GM23338 (cell line): Measurements from ENCODE around the gene HDAC8. TPM values are rescaled to one million over a fixed set of nuclear protein-coding genes. Genes with fewer than 3 reads are reported as not detected.

ENCODE experiments used
- ATAC-seq: fragments of 200-7000 bp; cut with Tn5 transposase; 3 replicates; pipeline ENCODE4 v1.9.1; 2020
- DNase-seq: peaks from one replicate; pipeline ENCODE4 v3.0.0-alpha.2; 2015; ENCODE audit warnings: low spot score
- H2AFZ ChIP-seq: fragments of 200-600 bp; sonication (generic); 2 replicates; pipeline ENCODE4 v1.8.0; 2016; ENCODE audit warnings: antibody characterized with exemption, mild to moderate bottlenecking, moderate library complexity
- H3F3A ChIP-seq: fragments of 200-600 bp; sonication (generic); replicated peaks from 2 replicates; pipeline ENCODE4 v1.8.0; 2017; ENCODE audit warnings: antibody characterized with exemption, mixed run types, low read depth
- H3K27ac ChIP-seq: fragments of 200-600 bp; sonication (generic); 2 replicates; pipeline ENCODE4 v1.6.1; 2016; ENCODE audit warnings: low read depth
- H3K27me3 ChIP-seq: fragments of 200-600 bp; sonication (generic); 2 replicates; pipeline ENCODE4 v1.8.0; 2016; ENCODE audit warnings: mild to moderate bottlenecking, mixed run types, moderate library complexity; ENCODE audit not compliant: insufficient read depth
- H3K36me3 ChIP-seq: fragments of 200-600 bp; sonication (generic); 2 replicates; pipeline ENCODE4 v1.8.0; 2016; ENCODE audit warnings: mild to moderate bottlenecking; ENCODE audit not compliant: insufficient read depth
- H3K4me1 ChIP-seq: fragments of 200-600 bp; sonication (generic); 2 replicates; pipeline ENCODE4 v1.8.0; 2016; ENCODE audit warnings: mild to moderate bottlenecking, moderate library complexity; ENCODE audit not compliant: insufficient read depth
- H3K4me2 ChIP-seq: fragments of 200-600 bp; sonication (generic); 2 replicates; pipeline ENCODE4 v1.7.1; 2017; ENCODE audit warnings: mixed run types
- H3K4me3 ChIP-seq: fragments of 200-600 bp; sonication (generic); 2 replicates; pipeline ENCODE4 v1.6.1; 2016; ENCODE audit warnings: mixed run types
- H3K79me2 ChIP-seq: fragments of 200-600 bp; sonication (generic); replicated peaks from 2 replicates; pipeline ENCODE4 v1.8.0; 2017; ENCODE audit warnings: mild to moderate bottlenecking; ENCODE audit not compliant: insufficient read depth
- H3K9me2 ChIP-seq: fragments of 200-600 bp; sonication (generic); 2 replicates; pipeline ENCODE4 v1.8.0; 2017; ENCODE audit not compliant: insufficient read depth
- H4K20me1 ChIP-seq: fragments of 200-600 bp; sonication (generic); replicated peaks from 2 replicates; pipeline ENCODE4 v1.8.0; 2017; ENCODE audit warnings: mild to moderate bottlenecking; ENCODE audit not compliant: insufficient read depth
- H3K27ac Mint-ChIP-seq: 2 replicates; pipeline ENCODE4 v1.8.0; 2020; ENCODE audit warnings: inconsistent platforms, mild to moderate bottlenecking, moderate library complexity, mixed read lengths
- H3K27me3 Mint-ChIP-seq: 3 replicates; pipeline ENCODE4 v1.8.0; 2022; ENCODE audit warnings: low read depth, mild to moderate bottlenecking, moderate library complexity, mixed read lengths, inconsistent platforms; ENCODE audit not compliant: insufficient read depth, poor library complexity
- H3K36me3 Mint-ChIP-seq: 3 replicates; pipeline ENCODE4 v1.8.0; 2021; ENCODE audit warnings: low read depth, mild to moderate bottlenecking, inconsistent platforms, moderate library complexity, mixed read lengths
- H3K4me1 Mint-ChIP-seq: 3 replicates; pipeline ENCODE4 v1.8.0; 2020; ENCODE audit warnings: mild to moderate bottlenecking, inconsistent platforms, mixed read lengths
- H3K4me3 Mint-ChIP-seq: 3 replicates; pipeline ENCODE4 v1.8.0; 2021; ENCODE audit warnings: moderate library complexity, mild to moderate bottlenecking, inconsistent platforms, mixed read lengths
- H3K9me3 Mint-ChIP-seq: 3 replicates; pipeline ENCODE4 v1.8.0; 2020; ENCODE audit warnings: moderate library complexity, mild to moderate bottlenecking, inconsistent platforms, mixed read lengths
- CREB1 ChIP-seq: fragments of 250-450 bp; sonication (Bioruptor Pico); IDR thresholded peaks from 2 replicates; pipeline ENCODE4 v1.5.0; 2020; ENCODE audit warnings: low read depth, mild to moderate bottlenecking, moderate library complexity
- EZH2 ChIP-seq: fragments of 200-600 bp; sonication (generic); IDR thresholded peaks from one replicate; pipeline ENCODE4 v1.8.0; 2017; ENCODE audit warnings: antibody characterized with exemption, mild to moderate bottlenecking, low read depth; ENCODE audit not compliant: unreplicated experiment
- EZH2phosphoT487 ChIP-seq: fragments of 200-600 bp; sonication (generic); IDR thresholded peaks from one replicate; pipeline ENCODE4 v1.8.1; 2018; ENCODE audit warnings: antibody characterized with exemption; ENCODE audit not compliant: unreplicated experiment
- JUNB ChIP-seq: IDR thresholded peaks from one replicate; pipeline ENCODE4 v1.6.1; 2016; ENCODE audit warnings: antibody characterized with exemption; ENCODE audit not compliant: unreplicated experiment
- NANOG ChIP-seq: IDR thresholded peaks from 2 replicates; pipeline ENCODE4 v1.6.1; 2016; ENCODE audit warnings: antibody characterized with exemption, borderline replicate concordance
- POLR2AphosphoS5 ChIP-seq: IDR thresholded peaks from 2 replicates; pipeline ENCODE4 v1.6.1; 2016; ENCODE audit warnings: antibody characterized with exemption, low read depth
- STAT1 ChIP-seq: IDR thresholded peaks from one replicate; pipeline ENCODE4 v1.6.1; 2016; ENCODE audit warnings: antibody characterized with exemption; ENCODE audit not compliant: unreplicated experiment
- ZNF114 ChIP-seq: fragments of 250-450 bp; sonication (Bioruptor Pico); IDR thresholded peaks from 2 replicates; pipeline ENCODE4 v1.5.0; 2020; ENCODE audit warnings: mild to moderate bottlenecking, moderate library complexity
- ZNF331 ChIP-seq: fragments of 250-450 bp; sonication (Bioruptor Pico); IDR thresholded peaks from 2 replicates; pipeline ENCODE4 v1.5.0; 2020; ENCODE audit warnings: low read depth, mild to moderate bottlenecking, moderate library complexity
- polyA plus RNA-seq: library from polyadenylated mRNA; unstranded; fragments of >200 nt; fragmentation: Nextera tagmentation; extraction: Ambion mirVana; gene quantifications from 2 replicates; pipeline ENCODE4 v1.2.1, GENCODE V29; 2016
- total RNA-seq: library from RNA; depleted of rRNA; stranded (reverse); fragments of >200 nt; shearing (Covaris generic); gene quantifications from 2 replicates; pipeline ENCODE4 v1.2.3, GENCODE V29; 2014
- TF ChIP-seq, protein P1 (sequence below): IDR thresholded peaks from 2 replicates; pipeline ENCODE4 v1.6.1; 2016; ENCODE audit warnings: antibody characterized with exemption
- TF ChIP-seq, protein P2 (sequence below): IDR thresholded peaks from one replicate; pipeline ENCODE4 v1.6.1; 2018; ENCODE audit warnings: antibody characterized with exemption; ENCODE audit not compliant: unreplicated experiment
- TF ChIP-seq, protein P3 (sequence below), 2 experiments: fragments of 200-600 bp in 1 of 2; sonication (generic) in 1 of 2; conservative IDR thresholded peaks; 2 replicates each; pipeline versions ENCODE4 v1.5.1 to v1.6.1; 2016 to 2017; ENCODE audit warnings: antibody characterized with exemption in 2 of 2, low read depth in 2 of 2, mild to moderate bottlenecking in 2 of 2, moderate library complexity in 1 of 2
- TF ChIP-seq, protein P4 (sequence below): fragments of 250-450 bp; sonication (Bioruptor Pico); IDR thresholded peaks from 2 replicates; pipeline ENCODE4 v1.5.0; 2020; ENCODE audit warnings: mild to moderate bottlenecking, moderate library complexity

HDAC8 gene
- total and polyA plus RNA-seq, 2 experiments from 2014 or later: 21.6 to 28.7 TPM

DNA sequence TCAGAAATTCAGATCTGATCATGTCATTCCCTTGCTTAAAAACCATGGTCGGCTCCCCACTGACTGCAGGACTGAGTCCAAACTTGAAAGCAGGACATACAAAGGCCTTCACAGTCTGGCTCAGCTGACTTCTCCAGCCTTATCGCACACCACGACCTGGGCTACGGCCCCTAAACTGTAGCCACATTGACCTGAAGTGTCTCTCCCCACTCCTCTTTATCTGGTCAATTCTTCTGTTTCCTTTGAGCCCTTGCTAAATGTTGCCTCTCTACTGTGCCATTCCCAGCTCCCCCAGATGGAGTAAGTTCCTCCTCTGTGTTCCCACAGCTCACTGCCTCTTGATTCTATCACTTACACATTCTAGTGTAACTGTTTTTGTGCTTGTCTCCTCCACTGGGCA, 206.5 kb downstream of the HDAC8 start:
- H3K27ac ChIP-seq: no peak overlapping the region
- no peak for ATAC-seq

More for the DNA sequence above, 206.5 kb downstream of the HDAC8 start:
- DNase-seq: no peak
- no peak overlapping the region for H2AFZ ChIP-seq
- H3F3A ChIP-seq: no peaks in the 10 kb centered on the region
- Mint-ChIP-seq H3K36me3 (no peaks in the 10 kb centered on the region), H3K27me3 (peaks cover 2% of the 10 kb centered on the region), H3K27ac (no peak overlapping the region), H3K9me3 (no peaks in the 10 kb centered on the region), H3K4me3 (no peak overlapping the region), H3K4me1 (peaks cover 17% of the 10 kb centered on the region)
- no peak overlapping the region for H3K4me2 ChIP-seq
- H3K4me1 ChIP-seq: no peaks in the 10 kb centered on the region
- H3K36me3 ChIP-seq: no peaks in the 10 kb centered on the region
- H3K27me3 ChIP-seq: no peaks in the 10 kb centered on the region
- no peaks in the 10 kb centered on the region for H4K20me1 ChIP-seq
- no peak for TF ChIP-seq NANOG
- TF ChIP-seq JUNB: no peak
- TF ChIP-seq, protein P1, sequence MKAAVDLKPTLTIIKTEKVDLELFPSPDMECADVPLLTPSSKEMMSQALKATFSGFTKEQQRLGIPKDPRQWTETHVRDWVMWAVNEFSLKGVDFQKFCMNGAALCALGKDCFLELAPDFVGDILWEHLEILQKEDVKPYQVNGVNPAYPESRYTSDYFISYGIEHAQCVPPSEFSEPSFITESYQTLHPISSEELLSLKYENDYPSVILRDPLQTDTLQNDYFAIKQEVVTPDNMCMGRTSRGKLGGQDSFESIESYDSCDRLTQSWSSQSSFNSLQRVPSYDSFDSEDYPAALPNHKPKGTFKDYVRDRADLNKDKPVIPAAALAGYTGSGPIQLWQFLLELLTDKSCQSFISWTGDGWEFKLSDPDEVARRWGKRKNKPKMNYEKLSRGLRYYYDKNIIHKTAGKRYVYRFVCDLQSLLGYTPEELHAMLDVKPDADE: no peak
- TF ChIP-seq, protein P2, sequence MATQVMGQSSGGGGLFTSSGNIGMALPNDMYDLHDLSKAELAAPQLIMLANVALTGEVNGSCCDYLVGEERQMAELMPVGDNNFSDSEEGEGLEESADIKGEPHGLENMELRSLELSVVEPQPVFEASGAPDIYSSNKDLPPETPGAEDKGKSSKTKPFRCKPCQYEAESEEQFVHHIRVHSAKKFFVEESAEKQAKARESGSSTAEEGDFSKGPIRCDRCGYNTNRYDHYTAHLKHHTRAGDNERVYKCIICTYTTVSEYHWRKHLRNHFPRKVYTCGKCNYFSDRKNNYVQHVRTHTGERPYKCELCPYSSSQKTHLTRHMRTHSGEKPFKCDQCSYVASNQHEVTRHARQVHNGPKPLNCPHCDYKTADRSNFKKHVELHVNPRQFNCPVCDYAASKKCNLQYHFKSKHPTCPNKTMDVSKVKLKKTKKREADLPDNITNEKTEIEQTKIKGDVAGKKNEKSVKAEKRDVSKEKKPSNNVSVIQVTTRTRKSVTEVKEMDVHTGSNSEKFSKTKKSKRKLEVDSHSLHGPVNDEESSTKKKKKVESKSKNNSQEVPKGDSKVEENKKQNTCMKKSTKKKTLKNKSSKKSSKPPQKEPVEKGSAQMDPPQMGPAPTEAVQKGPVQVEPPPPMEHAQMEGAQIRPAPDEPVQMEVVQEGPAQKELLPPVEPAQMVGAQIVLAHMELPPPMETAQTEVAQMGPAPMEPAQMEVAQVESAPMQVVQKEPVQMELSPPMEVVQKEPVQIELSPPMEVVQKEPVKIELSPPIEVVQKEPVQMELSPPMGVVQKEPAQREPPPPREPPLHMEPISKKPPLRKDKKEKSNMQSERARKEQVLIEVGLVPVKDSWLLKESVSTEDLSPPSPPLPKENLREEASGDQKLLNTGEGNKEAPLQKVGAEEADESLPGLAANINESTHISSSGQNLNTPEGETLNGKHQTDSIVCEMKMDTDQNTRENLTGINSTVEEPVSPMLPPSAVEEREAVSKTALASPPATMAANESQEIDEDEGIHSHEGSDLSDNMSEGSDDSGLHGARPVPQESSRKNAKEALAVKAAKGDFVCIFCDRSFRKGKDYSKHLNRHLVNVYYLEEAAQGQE: no peak
- TF ChIP-seq, protein P3, sequence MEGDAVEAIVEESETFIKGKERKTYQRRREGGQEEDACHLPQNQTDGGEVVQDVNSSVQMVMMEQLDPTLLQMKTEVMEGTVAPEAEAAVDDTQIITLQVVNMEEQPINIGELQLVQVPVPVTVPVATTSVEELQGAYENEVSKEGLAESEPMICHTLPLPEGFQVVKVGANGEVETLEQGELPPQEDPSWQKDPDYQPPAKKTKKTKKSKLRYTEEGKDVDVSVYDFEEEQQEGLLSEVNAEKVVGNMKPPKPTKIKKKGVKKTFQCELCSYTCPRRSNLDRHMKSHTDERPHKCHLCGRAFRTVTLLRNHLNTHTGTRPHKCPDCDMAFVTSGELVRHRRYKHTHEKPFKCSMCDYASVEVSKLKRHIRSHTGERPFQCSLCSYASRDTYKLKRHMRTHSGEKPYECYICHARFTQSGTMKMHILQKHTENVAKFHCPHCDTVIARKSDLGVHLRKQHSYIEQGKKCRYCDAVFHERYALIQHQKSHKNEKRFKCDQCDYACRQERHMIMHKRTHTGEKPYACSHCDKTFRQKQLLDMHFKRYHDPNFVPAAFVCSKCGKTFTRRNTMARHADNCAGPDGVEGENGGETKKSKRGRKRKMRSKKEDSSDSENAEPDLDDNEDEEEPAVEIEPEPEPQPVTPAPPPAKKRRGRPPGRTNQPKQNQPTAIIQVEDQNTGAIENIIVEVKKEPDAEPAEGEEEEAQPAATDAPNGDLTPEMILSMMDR (conservative IDR thresholded peaks at IDR 0.05; ENCODE audit: low read depth in 2 of 2): no peak
- TF ChIP-seq EZH2phosphoT487: no peak
- no peak for TF ChIP-seq ZNF114 (CRISPR knock-in tag)
- no peak for TF ChIP-seq ZNF331 (CRISPR knock-in tag)
- TF ChIP-seq, protein P4, sequence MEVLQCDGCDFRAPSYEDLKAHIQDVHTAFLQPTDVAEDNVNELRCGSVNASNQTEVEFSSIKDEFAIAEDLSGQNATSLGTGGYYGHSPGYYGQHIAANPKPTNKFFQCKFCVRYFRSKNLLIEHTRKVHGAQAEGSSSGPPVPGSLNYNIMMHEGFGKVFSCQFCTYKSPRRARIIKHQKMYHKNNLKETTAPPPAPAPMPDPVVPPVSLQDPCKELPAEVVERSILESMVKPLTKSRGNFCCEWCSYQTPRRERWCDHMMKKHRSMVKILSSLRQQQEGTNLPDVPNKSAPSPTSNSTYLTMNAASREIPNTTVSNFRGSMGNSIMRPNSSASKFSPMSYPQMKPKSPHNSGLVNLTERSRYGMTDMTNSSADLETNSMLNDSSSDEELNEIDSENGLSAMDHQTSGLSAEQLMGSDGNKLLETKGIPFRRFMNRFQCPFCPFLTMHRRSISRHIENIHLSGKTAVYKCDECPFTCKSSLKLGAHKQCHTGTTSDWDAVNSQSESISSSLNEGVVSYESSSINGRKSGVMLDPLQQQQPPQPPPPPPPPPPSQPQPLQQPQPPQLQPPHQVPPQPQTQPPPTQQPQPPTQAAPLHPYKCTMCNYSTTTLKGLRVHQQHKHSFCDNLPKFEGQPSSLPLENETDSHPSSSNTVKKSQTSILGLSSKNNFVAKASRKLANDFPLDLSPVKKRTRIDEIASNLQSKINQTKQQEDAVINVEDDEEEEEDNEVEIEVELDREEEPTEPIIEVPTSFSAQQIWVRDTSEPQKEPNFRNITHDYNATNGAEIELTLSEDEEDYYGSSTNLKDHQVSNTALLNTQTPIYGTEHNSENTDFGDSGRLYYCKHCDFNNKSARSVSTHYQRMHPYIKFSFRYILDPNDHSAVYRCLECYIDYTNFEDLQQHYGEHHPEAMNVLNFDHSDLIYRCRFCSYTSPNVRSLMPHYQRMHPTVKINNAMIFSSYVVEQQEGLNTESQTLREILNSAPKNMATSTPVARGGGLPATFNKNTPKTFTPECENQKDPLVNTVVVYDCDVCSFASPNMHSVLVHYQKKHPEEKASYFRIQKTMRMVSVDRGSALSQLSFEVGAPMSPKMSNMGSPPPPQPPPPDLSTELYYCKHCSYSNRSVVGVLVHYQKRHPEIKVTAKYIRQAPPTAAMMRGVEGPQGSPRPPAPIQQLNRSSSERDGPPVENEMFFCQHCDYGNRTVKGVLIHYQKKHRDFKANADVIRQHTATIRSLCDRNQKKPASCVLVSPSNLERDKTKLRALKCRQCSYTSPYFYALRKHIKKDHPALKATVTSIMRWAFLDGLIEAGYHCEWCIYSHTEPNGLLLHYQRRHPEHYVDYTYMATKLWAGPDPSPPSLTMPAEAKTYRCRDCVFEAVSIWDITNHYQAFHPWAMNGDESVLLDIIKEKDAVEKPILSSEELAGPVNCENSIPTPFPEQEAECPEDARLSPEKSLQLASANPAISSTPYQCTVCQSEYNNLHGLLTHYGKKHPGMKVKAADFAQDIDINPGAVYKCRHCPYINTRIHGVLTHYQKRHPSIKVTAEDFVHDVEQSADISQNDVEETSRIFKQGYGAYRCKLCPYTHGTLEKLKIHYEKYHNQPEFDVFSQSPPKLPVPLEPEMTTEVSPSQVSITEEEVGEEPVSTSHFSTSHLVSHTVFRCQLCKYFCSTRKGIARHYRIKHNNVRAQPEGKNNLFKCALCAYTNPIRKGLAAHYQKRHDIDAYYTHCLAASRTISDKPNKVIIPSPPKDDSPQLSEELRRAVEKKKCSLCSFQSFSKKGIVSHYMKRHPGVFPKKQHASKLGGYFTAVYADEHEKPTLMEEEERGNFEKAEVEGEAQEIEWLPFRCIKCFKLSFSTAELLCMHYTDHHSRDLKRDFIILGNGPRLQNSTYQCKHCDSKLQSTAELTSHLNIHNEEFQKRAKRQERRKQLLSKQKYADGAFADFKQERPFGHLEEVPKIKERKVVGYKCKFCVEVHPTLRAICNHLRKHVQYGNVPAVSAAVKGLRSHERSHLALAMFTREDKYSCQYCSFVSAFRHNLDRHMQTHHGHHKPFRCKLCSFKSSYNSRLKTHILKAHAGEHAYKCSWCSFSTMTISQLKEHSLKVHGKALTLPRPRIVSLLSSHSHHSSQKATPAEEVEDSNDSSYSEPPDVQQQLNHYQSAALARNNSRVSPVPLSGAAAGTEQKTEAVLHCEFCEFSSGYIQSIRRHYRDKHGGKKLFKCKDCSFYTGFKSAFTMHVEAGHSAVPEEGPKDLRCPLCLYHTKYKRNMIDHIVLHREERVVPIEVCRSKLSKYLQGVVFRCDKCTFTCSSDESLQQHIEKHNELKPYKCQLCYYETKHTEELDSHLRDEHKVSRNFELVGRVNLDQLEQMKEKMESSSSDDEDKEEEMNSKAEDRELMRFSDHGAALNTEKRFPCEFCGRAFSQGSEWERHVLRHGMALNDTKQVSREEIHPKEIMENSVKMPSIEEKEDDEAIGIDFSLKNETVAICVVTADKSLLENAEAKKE (CRISPR knock-in tag): no peak
- no peak for TF ChIP-seq CREB1 (CRISPR knock-in tag)
- no peak for TF ChIP-seq EZH2
- no peak for TF ChIP-seq POLR2AphosphoS5
- no peak for TF ChIP-seq STAT1
- H3K9me2 ChIP-seq: no peaks in the 10 kb centered on the region
- no peaks in the 10 kb centered on the region for H3K79me2 ChIP-seq
- H3K4me3 ChIP-seq: no peak overlapping the region
